COR-L47 (cell line): ENCODE data around the gene MLST8.
"Not testable (repeated sequence)": the region's sequence is repeated elsewhere in the genome, so short reads cannot be mapped to it uniquely, and the experiment has no call there.

ENCODE experiments used
- DNase-seq: peaks from one replicate; lab custom pipeline; 2025; lab: John Stamatoyannopoulos, UW

MLST8 gene

GRCh38 chr16:2190002-2190658 lies 15.1 kb upstream of the MLST8 start:
- DNase-seq: no peak

GRCh38 chr16:2190659-2191445 lies 14.4 kb upstream of the MLST8 start:
- no peak for DNase-seq

- no peak for DNase-seq
Observed at GRCh38 chr16:2191446-2191706, 13.9 kb upstream of the MLST8 start.

DNA sequence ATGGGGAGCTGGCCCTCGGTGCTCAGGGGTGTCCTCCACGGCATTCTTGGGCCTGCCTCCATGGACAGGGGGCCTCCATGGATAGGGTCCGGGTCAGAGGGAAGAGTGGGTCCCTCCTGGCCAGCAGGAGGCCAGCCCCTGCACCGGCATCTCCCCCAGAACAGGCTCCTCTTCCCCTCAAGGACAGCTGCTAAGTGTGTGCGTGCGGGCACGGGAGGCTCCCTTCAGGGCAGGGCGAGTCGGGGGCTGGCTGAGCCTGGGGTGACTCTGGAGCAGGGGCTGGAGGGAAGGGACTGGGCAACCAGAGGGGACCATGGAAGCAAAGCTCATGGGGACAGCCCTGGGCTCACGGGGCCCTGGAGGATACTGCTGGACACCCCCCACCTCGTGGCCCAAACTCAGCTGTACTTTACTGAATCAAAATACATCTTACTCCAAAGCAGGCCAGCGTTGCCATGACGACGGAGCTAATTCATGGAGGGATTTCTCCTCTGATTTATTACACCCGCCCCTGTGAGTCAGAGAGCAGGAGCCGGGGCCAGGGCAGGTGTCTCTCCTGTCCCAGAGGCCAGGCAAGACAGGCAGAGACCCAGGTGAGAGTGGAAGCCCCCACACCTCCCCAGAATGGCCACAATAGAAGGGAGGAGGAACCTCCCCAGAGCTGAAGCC lies 11.0 kb upstream of the MLST8 start:
- DNase-seq: peak; percentile 47

- peak; percentile 49 for DNase-seq
Observed at GRCh38 chr16:2194852-2195321, 10.4 kb upstream of the MLST8 start.

GRCh38 chr16:2195322-2196161 lies 9.7 kb upstream of the MLST8 start:
- no peak for DNase-seq

DNA sequence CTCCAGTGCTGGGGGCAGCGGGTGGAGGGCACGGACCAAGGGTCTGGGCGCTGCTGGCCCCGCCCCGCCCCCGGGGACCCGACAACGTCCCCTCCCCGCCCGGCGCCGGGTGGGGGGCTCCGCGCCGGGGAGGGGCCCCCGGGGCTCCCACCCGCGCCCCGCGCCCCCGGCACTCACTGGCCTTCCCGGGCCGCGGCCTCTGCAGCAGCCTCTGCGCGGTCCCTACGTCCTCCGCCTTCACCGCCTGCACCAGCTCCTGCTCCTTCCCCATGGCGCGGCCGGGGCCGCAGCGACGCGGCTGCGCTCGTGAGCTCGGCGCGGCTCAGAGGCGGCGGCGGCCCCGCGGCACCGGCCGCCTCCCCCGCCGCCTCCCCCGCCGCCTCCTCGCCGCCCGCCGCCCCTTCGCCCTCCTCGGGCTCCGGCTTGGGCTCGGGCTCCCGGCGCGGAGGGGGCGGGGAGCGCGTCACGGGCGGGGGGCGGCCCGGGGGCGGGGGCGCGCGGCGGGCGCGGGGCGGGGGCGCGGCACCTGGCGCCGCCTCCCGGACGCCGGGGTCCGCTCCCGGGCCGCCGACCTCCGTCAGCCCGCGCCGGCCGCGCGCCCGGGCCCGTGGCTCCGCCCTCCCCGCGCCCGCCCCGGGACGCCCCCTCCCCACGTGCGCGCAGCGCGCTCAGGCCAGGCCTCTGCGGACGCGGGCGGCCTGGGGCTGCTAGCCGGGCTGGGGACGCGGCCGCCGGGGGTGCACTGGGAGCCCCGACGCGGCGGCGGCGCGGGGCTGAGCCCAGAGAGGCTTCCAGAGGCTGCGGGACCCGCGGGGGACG lies 8.9 kb upstream of the MLST8 start, which contains the start of gene CASKIN1:
Gene CASKIN1, minus strand, starts transcription at position 444 of the 819 bp plus-strand sequence. Its CDS starts 173 bp downstream, at position 271.
- no peak for DNase-seq

- no peak for DNase-seq
Observed at GRCh38 chr16:2196981-2197511, 8.2 kb upstream of the MLST8 start.

GRCh38 chr16:2197765-2198164 lies 7.5 kb upstream of the MLST8 start:
- DNase-seq: no peak

DNA sequence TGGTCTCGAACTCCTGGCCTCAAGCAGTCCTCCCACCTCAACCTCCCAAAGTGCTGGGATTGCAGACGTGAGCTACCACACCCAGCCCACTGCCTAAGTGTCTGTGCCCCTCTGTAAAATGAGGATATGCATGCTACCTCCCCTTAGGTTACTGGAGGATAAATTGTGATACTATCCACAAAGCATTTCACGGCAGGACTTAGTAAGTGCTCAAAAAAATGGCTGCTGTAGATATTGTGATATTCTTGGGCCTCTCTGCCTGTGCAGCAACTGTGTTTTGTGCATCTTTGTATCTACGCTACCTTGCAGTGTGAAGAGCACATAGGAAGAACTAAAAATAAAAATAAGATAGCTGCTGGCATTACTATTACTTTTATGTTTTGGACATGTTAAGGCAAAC lies 7.0 kb upstream of the MLST8 start:
- DNase-seq: no peak

GRCh38 chr16:2199095-2199494 lies 6.2 kb upstream of the MLST8 start:
- DNase-seq: no peak

DNA sequence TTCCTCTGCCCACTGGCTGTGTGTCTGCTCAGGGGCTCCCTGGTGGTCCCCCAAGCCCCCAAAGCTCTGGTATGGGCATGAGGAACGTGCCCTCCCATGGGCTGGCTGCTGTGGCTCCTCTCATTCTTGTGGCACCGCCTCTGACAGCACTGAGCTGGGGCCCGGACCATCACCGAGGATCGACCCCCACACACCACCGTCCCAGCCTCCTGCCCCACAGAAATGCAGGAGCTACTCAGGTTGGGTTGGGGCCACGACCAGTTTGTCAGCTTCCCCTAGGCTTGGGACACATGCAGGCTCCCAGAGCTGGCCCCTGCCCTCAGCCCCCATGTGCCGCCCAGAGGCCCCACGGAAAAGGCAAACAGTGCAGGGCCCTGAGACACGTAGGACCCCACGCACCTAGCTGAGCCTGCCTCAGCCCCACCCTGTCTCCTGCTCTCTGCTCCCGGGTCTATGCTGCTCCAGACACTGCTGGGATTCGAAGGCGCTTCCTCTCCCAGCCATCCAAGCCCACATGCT lies 5.6 kb upstream of the MLST8 start:
- no peak for DNase-seq

- no peak for DNase-seq
Observed at GRCh38 chr16:2200313-2200712, 4.9 kb upstream of the MLST8 start.

DNA sequence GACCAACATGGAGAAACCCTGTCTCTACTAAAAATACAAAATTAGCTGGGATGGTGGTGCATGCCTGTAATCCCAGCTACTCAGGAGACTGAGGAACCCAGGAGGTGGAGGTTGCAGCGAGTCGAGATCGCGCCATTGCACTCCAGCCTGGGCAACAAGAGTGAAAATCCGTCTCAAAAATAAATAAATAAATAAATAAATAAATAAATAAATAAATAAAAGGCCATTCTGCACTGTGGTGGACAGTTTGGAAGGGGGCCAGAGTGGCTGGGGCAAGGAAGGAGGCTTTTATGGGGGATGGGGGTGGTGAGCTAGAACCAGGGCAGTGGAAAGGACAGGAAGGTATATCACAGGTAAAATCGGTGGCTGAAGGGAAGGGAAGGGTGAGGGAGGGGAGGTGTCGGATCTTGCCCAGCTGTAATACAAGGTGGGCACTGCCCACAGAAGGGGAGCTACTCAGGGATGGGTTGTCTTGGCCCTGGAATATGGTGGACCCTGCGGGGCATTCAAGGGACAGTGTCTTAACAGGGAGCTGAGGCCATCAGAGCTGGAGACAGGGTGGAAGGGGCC lies 2.0 kb upstream of the MLST8 start:
- DNase-seq: not testable (repeated sequence)

- no peak for DNase-seq
Observed at GRCh38 chr16:2204416-2205103, 694 bp upstream of the MLST8 start.

DNA sequence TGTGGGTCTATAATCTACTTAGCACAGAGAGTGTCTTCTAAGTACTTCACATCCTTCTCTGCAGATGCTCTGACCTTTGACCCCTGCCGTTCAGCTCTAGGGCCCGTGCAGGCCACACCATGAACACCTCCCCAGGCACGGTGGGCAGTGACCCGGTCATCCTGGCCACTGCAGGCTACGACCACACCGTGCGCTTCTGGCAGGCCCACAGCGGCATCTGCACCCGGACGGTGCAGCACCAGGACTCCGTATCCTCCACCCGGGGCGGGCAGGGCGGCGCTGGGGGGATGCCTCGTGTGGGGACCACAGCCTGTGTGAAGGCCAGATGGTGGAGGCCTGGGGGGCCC lies 686 bp downstream of the MLST8 start:
- DNase-seq: no peak

DNA sequence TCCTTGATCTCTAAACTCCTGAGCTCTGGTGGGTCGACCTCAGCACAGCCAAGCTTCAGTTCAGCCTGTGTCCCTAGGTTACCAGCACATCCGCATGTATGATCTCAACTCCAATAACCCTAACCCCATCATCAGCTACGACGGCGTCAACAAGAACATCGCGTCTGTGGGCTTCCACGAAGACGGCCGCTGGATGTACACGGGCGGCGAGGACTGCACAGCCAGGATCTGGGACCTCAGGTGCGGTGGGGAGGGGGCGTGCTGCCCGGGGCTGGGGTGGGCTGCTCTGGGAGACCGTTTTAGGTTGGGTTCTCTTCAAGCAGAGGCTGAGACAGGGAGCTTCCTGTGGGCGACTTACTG lies 1.1 kb downstream of the MLST8 start:
- DNase-seq: no peak

DNA sequence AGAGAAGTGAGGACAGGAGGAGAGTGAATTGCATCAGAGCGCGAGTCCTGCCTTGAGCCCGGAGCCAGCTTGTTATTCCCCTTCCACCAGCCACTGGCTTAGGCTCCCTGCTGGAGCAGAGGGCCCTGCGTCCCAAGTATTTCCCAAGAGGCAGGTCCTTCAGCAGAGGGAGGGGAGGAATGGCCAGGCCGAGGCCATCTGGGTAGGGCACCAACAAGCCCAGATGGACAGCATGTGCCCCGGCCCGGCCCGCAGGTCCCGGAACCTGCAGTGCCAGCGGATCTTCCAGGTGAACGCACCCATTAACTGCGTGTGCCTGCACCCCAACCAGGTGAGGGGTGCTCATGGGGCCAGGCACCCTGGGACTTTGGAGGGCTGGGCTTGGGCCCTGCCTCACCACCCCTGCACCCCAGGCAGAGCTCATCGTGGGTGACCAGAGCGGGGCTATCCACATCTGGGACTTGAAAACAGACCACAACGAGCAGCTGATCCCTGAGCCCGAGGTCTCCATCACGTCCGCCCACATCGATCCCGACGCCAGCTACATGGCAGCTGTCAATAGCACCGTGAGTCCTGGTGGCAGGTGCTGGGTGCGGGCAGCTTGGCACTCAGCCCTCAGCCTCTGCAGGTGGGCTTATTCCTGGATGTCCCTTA lies 1.7 kb downstream of the MLST8 start:
- peak; percentile 52 for DNase-seq

DNA sequence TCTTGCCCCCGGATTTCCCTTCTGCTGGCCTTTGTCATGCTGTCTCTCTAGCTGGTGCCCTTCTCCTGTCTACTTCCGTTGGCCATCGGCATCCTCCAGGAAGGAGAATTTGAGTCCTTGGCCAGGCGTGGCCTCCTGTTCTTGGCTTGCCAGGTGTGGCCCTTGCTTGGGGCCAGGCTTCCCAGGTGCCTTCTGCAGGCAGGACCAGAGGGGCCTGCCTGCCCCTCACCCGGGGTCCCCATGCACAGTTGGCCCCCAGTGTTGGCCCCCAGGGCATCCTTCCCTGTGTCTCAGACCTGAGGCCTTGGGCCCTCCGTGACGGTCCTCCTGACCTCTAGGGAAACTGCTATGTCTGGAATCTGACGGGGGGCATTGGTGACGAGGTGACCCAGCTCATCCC lies 2.6 kb downstream of the MLST8 start:
- no peak for DNase-seq

GRCh38 chr16:2208308-2208707 lies 3.1 kb downstream of the MLST8 start:
- peak; percentile 93 for DNase-seq
